Right lobe of liver (tissue), 4 donors: ENCODE measurements around the gene TIMP1.

ENCODE experiments used
- CTCF ChIP-seq, 4 donors: fragments of 200-600 bp in 3 of 4; fragments of 450-650 bp in 1 of 4; IDR thresholded peaks; one replicate each; pipeline versions ENCODE4 v1.5.1 to v1.8.0; 2016 to 2022; ENCODE audit warnings: antibody characterized with exemption in 4 of 4, mild to moderate bottlenecking in 2 of 4
- POLR2A ChIP-seq: fragments of 450-650 bp; IDR thresholded peaks from one replicate; pipeline ENCODE4 v1.6.1; 2017; ENCODE audit warnings: antibody characterized with exemption, mild to moderate bottlenecking
- donor health status: DM: no; HTN: no; CAD: no.
- donor health status: DM: no; HTN: no; CAD: no.
- donor health status: DM: no; HTN: yes; CAD: no.

GRCh38 chrX:47631676-47632075 lies 49.4 kb downstream of the TIMP1 start:
- TF ChIP-seq CTCF (IDR thresholded peaks at IDR 0.05) (no peak), POLR2A (no peak)
